ENCODE results near the gene TYW1.
"Not testable (repeated sequence)": the region's sequence is repeated elsewhere in the genome, so short reads cannot be mapped to it uniquely, and the experiment has no call there.

GRCh38 chr7:67233506-67233905 lies 236.9 kb downstream of the TYW1 start:
- not testable (repeated sequence) for TF ChIP-seq CTCF, POLR2A (IDR thresholded peaks at IDR 0.05)

Measured in adrenal gland (tissue), 5 donors.